Measurements from ENCODE around the gene ATP10D.

DNA sequence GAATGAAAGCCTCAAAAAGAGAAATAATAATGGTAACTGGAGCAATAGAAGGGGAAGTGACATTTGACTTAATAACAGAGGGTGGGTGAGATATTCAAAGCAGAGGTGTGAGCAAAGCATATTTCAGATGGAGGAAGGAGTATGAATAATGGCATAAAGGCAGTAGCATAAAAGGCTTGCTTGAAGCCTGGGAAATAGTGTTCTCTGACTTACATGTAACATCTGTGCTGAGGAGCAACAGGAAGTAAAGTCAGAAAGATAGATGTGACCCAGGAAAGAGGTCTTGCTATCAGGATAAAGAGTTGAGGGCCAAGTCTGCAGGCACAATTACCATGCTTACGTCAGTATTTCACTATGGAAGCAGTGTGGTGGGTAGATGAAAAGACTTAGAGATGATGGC is 28.4 kb downstream of the ATP10D start:
- TF ChIP-seq PHB2 (IDR thresholded peaks at IDR 0.05; ENCODE audit: low read depth) (no peak), HIVEP1 (CRISPR knock-in tag; IDR thresholded peaks at IDR 0.05) (no peak), GABPB1 (CRISPR knock-in tag; IDR thresholded peaks at IDR 0.05) (no peak), SAFB2 (IDR thresholded peaks at IDR 0.05; ENCODE audit: borderline replicate concordance, low read depth, low read length, severe bottlenecking) (no peak), MAX (CRISPR knock-in tag; IDR thresholded peaks at IDR 0.05) (no peak), CBX8 (IDR thresholded peaks at IDR 0.05; ENCODE audit: borderline replicate concordance, extremely low read depth, low read depth, low read length, poor library complexity, severe bottlenecking) (no peak)
- TF ChIP-seq, protein P1, sequence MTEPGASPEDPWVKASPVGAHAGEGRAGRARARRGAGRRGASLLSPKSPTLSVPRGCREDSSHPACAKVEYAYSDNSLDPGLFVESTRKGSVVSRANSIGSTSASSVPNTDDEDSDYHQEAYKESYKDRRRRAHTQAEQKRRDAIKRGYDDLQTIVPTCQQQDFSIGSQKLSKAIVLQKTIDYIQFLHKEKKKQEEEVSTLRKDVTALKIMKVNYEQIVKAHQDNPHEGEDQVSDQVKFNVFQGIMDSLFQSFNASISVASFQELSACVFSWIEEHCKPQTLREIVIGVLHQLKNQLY (CRISPR knock-in tag; conservative IDR thresholded peaks at IDR 0.05) = no peak
